HUES48 (cell line): Measurements from ENCODE around the gene CERK.
"Not testable (repeated sequence)": the region's sequence is repeated elsewhere in the genome, so short reads cannot be mapped to it uniquely, and the experiment has no call there.

Source experiments
- H3K27ac ChIP-seq: one replicate; pipeline ENCODE4 v1.7.0; 2013; ENCODE audit warnings: low read depth, low read length, inconsistent platforms
- H3K27me3 ChIP-seq: 2 replicates; pipeline ENCODE4 v1.6.1; 2013; ENCODE audit warnings: mild to moderate bottlenecking, low read length; ENCODE audit not compliant: control insufficient read depth, insufficient read depth
- H3K36me3 ChIP-seq: 2 replicates; pipeline ENCODE4 v1.6.1; 2013; ENCODE audit warnings: low read length; ENCODE audit not compliant: control insufficient read depth, insufficient read depth
- H3K4me1 ChIP-seq: 2 replicates; pipeline ENCODE4 v1.6.1; 2013; ENCODE audit warnings: mild to moderate bottlenecking, low read length; ENCODE audit not compliant: control insufficient read depth, insufficient read depth
- H3K4me3 ChIP-seq: 2 replicates; pipeline ENCODE4 v1.5.1; 2013; ENCODE audit warnings: mild to moderate bottlenecking, low read depth, low read length
- H3K9ac ChIP-seq: 2 replicates; pipeline ENCODE4 v1.6.1; 2013; ENCODE audit warnings: mild to moderate bottlenecking, low read depth, low read length, moderate library complexity
- H3K9me3 ChIP-seq: 2 replicates; pipeline ENCODE4 v1.6.1; 2013; ENCODE audit warnings: low read length; ENCODE audit not compliant: control insufficient read depth, insufficient read depth

Gene CERK

DNA sequence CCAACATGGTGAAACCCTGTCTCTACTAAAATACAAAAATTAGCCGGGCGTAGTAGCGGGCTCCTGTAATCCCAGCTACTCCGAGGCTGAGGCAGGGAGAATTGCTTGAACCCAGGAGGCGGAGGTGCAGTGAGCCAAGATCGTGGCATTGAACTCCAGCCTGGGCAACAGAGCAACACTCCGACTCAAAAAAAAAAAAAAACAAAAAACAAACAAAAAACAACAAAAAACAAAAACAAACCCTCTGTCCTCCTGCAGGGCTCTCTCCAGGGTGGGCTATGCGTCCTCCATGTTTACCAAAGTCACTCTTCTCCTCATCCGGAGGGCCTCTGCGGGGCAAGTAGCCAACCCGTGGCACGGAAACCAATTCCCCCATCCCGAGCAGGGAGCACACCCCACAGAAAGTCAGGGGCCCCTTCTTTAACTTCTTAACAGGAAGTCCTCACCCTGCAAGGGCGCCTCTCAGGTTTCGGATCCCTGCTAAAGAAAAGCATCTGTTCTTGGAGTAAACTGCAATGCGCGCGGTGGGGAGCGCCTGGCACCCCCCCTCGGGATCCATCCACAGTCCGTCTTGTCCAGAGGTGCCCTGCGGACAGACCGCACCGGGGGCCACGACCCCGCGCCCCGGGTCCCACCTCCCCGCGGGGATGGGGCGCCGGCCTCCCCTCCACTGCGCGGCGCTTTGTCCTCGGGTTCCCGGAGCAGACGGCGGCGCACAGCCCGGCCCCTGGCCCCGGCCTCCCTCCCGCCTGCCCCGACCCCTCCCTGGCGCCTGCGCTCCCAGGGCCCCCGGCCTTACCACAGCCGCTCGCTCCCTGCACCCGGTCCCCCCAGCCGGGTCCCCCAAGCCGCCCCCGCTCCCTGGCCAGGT is 712 bp downstream of the CERK start:
- H3K36me3 ChIP-seq, result peaks cover 10% of the 10 kb centered on the region
- H3K27ac ChIP-seq, result peak overlapping the region; percentile 64
- no peaks in the 10 kb centered on the region for H3K27me3 ChIP-seq
- H3K9me3 ChIP-seq, result no peaks in the 10 kb centered on the region
- peaks cover 27% of the 10 kb centered on the region for H3K4me1 ChIP-seq
- H3K4me3 ChIP-seq, result peak overlapping the region; percentile 70
- H3K9ac ChIP-seq, result no peak overlapping the region; the same call in 1 of the 2 replicates

GRCh38 chr22:46736705-46737104 is 1.3 kb downstream of the CERK start:
- H3K36me3 ChIP-seq, result peaks cover 13% of the 10 kb centered on the region
- H3K27me3 ChIP-seq, result no peaks in the 10 kb centered on the region
- peak overlapping the region; percentile 70 for H3K4me3 ChIP-seq
- no peak overlapping the region for H3K9ac ChIP-seq
- no peaks in the 10 kb centered on the region for H3K9me3 ChIP-seq
- peaks cover 31% of the 10 kb centered on the region for H3K4me1 ChIP-seq
- peak overlapping the region; percentile 73 for H3K27ac ChIP-seq

DNA sequence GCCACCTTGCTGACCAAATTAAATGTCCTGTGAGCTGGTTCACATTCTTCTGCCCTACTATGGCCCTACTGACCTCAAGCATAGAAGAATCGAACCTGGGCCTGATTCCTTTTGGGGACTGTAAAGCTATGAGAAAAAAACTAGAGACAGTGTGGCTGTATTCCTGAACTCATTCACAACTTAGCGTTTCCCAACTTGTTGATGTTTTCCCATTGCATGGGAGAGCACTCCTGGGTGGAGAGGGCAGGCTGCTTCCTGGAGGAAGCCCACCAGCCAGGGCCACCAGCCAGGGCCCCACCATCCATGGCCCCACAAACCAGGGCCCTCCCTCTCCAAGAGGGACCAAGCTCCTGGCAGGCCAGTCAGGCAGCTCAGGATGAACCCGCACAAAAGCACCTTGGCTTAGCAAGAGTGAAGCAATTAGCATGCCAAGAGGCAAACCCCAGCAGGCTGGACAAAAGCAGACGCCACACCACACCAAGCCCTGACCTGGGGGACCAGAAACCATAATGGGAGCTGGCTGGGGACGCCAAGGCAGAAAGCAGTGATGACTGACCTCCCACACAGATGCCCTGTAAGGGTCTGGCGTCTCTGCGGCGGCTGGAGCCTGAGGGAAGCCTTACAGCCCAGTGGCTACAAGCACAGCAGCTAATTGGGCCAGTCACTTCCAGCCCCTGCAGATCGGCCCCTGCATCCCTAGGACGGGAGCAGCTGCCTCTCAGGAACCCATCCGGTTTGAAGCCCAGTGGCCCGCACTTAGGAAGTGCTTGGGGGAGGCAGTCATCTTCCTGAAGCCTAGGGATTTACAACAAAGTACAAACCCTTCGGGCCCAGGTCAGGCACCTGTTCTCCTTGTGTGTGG is 2.1 kb downstream of the CERK start:
- Histone ChIP-seq H3K36me3 (peaks cover 13% of the 10 kb centered on the region), H3K4me1 (peaks cover 38% of the 10 kb centered on the region), H3K27ac (peak overlapping the region; percentile 73), H3K27me3 (no peaks in the 10 kb centered on the region), H3K9ac (no peak overlapping the region), H3K9me3 (no peaks in the 10 kb centered on the region), H3K4me3 (peak overlapping the region; percentile 14; the same call in 1 of the 2 replicates)

- Histone ChIP-seq H3K27ac (no peak overlapping the region), H3K4me1 (peaks cover 38% of the 10 kb centered on the region), H3K9me3 (no peaks in the 10 kb centered on the region), H3K27me3 (no peaks in the 10 kb centered on the region), H3K4me3 (no peak overlapping the region), H3K9ac (no peak overlapping the region), H3K36me3 (peaks cover 13% of the 10 kb centered on the region)
These were observed 3.1 kb downstream of the CERK start for GRCh38 chr22:46734830-46735453.

- not testable (repeated sequence) for H3K27me3 ChIP-seq, H3K4me3 ChIP-seq, H3K9me3 ChIP-seq, H3K27ac ChIP-seq, H3K9ac ChIP-seq
- Histone ChIP-seq H3K4me1 (peaks cover 35% of the 10 kb centered on the region), H3K36me3 (peaks cover 13% of the 10 kb centered on the region)
These were observed 3.8 kb downstream of the CERK start for GRCh38 chr22:46734213-46734722.

DNA sequence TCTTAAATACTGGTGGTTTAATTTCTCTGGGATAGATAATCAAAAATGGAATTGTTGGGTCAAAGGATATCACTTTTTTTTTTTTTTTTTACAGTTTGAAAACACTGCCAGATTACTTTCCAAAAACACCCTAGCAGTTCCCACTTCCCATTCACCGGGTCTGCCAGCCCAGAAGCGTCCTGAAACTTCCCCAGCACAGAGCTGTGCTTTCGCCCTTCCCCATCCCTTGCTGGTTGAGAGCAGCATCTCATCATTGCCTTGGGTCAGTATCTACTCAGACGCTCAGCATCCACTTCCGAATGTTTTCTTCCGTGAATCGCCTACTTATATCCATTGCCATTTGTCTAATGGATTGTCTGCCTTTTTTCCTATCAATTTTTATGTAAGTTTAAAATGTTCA is 5.5 kb downstream of the CERK start:
- Histone ChIP-seq H3K4me3 (no peak overlapping the region), H3K27ac (no peak overlapping the region), H3K27me3 (no peaks in the 10 kb centered on the region), H3K4me1 (peaks cover 29% of the 10 kb centered on the region), H3K9me3 (no peaks in the 10 kb centered on the region), H3K9ac (no peak overlapping the region), H3K36me3 (peaks cover 20% of the 10 kb centered on the region)

DNA sequence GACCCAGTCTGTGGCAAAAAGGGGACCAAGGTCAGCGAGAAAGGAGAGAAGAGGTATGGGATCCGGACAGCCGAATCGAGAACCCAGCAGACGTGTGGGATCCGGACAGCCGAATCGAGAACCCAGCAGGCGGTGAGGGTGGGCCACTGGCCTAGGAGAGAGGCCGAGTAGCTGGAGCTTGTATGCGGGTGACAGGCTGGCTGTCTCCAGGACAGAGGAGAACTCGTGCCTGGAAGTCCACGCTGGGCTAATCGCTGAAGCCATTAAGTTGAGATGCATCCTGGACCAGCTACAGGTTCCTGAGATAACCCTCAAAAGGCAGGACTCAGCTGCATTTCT is 6.0 kb downstream of the CERK start:
- H3K9me3 ChIP-seq, result no peaks in the 10 kb centered on the region
- H3K4me3 ChIP-seq, result no peak overlapping the region
- H3K36me3 ChIP-seq, result peaks cover 20% of the 10 kb centered on the region
- no peaks in the 10 kb centered on the region for H3K27me3 ChIP-seq
- H3K27ac ChIP-seq, result peak overlapping the region; percentile 27
- H3K4me1 ChIP-seq, result peaks cover 29% of the 10 kb centered on the region
- H3K9ac ChIP-seq, result no peak overlapping the region

GRCh38 chr22:46731246-46732040 is 6.6 kb downstream of the CERK start:
- Histone ChIP-seq H3K4me3 (no peak overlapping the region), H3K27me3 (no peaks in the 10 kb centered on the region), H3K36me3 (peaks cover 20% of the 10 kb centered on the region), H3K9me3 (no peaks in the 10 kb centered on the region), H3K27ac (peak overlapping the region; percentile 27), H3K4me1 (peaks cover 25% of the 10 kb centered on the region), H3K9ac (no peak overlapping the region)

- H3K27me3 ChIP-seq, result no peaks in the 10 kb centered on the region
- H3K9me3 ChIP-seq, result no peaks in the 10 kb centered on the region
- no peak overlapping the region for H3K4me3 ChIP-seq
- no peak overlapping the region for H3K9ac ChIP-seq
- peaks cover 20% of the 10 kb centered on the region for H3K36me3 ChIP-seq
- peaks cover 19% of the 10 kb centered on the region for H3K4me1 ChIP-seq
- no peak overlapping the region for H3K27ac ChIP-seq
These were observed 7.3 kb downstream of the CERK start for GRCh38 chr22:46730568-46731245.

GRCh38 chr22:46728470-46728869 is 9.6 kb downstream of the CERK start:
- no peaks in the 10 kb centered on the region for H3K27me3 ChIP-seq
- no peak overlapping the region for H3K4me3 ChIP-seq
- H3K9ac ChIP-seq, result no peak overlapping the region
- H3K4me1 ChIP-seq, result peaks cover 11% of the 10 kb centered on the region
- H3K9me3 ChIP-seq, result no peaks in the 10 kb centered on the region
- no peak overlapping the region for H3K27ac ChIP-seq
- peaks cover 15% of the 10 kb centered on the region for H3K36me3 ChIP-seq
